ENCODE results near the gene PBX3.

The PBX3 gene

DNA sequence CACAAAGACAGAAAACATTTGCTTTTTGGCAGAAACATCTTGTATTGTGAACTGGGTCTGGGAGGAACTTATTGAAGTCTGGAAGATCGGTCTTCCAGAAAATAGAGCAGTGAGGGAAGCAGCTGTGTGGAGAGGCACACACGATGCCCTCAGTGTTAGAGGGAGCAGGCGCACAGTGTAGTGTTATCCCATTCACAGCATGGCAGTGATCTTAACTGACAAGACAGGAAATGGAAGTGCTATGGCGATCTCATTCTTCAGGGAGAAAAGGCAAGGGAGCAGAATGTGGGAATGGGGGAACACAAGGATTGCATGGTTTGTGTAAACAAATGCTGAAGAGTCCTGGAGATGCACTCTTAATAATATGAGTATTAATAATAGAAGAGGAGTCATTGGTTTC lies 161.0 kb downstream of the PBX3 start:
- H3K4me3 ChIP-seq (ENCODE audit: low read depth, low read length), result no peak overlapping the region
- DNase-seq (ENCODE audit: low read depth), result no peak
- TF ChIP-seq, protein P1, sequence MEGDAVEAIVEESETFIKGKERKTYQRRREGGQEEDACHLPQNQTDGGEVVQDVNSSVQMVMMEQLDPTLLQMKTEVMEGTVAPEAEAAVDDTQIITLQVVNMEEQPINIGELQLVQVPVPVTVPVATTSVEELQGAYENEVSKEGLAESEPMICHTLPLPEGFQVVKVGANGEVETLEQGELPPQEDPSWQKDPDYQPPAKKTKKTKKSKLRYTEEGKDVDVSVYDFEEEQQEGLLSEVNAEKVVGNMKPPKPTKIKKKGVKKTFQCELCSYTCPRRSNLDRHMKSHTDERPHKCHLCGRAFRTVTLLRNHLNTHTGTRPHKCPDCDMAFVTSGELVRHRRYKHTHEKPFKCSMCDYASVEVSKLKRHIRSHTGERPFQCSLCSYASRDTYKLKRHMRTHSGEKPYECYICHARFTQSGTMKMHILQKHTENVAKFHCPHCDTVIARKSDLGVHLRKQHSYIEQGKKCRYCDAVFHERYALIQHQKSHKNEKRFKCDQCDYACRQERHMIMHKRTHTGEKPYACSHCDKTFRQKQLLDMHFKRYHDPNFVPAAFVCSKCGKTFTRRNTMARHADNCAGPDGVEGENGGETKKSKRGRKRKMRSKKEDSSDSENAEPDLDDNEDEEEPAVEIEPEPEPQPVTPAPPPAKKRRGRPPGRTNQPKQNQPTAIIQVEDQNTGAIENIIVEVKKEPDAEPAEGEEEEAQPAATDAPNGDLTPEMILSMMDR (IDR thresholded peaks at IDR 0.05; ENCODE audit: insufficient read depth, low read depth, low read length, missing control alignments), result no peak

- no peak for DNase-seq (ENCODE audit: low read depth)
- no peak overlapping the region for H3K4me3 ChIP-seq (ENCODE audit: low read depth, low read length)
- TF ChIP-seq, protein P1 (IDR thresholded peaks at IDR 0.05; ENCODE audit: insufficient read depth, low read depth, low read length, missing control alignments), result no peak
Observed at GRCh38 chr9:125908966-125909365, 161.8 kb downstream of the PBX3 start.

GRCh38 chr9:125909459-125909858 lies 162.3 kb downstream of the PBX3 start:
- no peak overlapping the region for H3K4me3 ChIP-seq (ENCODE audit: low read depth, low read length)
- DNase-seq (ENCODE audit: low read depth), result no peak
- TF ChIP-seq, protein P1 (IDR thresholded peaks at IDR 0.05; ENCODE audit: insufficient read depth, low read depth, low read length, missing control alignments), result no peak

DNA sequence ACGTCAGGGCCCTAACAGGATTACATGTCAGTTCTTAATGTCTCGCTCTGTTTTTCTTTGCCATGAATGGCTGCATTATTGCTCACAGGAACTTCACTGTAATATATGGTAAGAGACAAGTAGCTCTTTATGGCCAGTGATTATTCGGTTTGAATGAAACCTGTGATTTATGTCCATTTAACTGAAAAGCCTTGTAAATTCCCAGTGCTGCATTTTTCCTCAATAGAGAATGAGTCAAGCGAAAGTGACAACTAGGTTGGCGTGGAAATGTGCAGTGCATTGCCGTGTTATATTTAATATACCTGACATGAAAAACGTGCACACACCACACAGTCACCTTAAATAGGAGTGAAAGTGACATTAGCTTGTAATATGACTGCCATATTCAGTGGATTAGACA lies 163.1 kb downstream of the PBX3 start:
- H3K4me3 ChIP-seq (ENCODE audit: low read depth, low read length), result no peak overlapping the region
- TF ChIP-seq, protein P1 (IDR thresholded peaks at IDR 0.05; ENCODE audit: insufficient read depth, low read depth, low read length, missing control alignments), result no peak
- DNase-seq (ENCODE audit: low read depth), result no peak

DNA sequence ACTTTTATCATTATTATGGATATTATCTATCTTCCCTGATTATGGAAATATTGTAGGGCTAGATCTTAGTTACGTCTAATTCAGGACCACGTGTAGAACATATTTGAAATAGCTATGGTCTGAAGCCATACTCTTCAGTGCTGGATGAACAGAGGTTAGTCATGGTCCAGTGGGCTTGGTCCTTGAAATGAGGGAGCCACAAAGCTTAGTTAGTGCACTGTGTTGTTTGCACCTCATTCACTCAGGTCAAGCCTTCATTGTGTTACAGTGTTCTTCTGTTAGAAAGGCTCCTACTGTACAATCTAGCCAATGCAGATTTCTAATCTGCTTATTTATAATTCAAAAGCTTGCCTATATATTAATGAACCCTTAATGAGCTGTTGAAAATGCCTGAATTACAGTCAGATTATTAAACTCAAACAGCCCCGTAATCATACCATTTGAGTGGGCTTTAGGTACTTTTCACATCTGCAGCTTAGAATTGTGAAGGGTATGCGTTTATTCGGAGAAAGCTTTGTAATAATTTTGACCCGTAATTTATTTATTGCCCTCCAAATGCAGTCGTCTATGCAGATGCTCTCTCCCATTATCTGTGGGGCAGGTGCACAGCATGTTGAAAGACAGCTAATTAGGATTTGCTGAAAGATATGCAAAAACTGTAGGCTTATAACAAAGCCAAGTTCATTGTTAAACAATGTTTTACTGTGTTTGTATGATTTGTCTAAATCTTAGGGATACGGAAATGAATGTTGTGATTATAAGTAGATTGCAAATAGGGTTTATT lies 164.9 kb downstream of the PBX3 start:
- TF ChIP-seq, protein P1 (IDR thresholded peaks at IDR 0.05; ENCODE audit: insufficient read depth, low read depth, low read length, missing control alignments), result no peak
- DNase-seq (ENCODE audit: low read depth), result no peak
- H3K4me3 ChIP-seq (ENCODE audit: low read depth, low read length), result no peak overlapping the region

- DNase-seq (ENCODE audit: low read depth), result no peak
- TF ChIP-seq, protein P1 (IDR thresholded peaks at IDR 0.05; ENCODE audit: insufficient read depth, low read depth, low read length, missing control alignments), result no peak
- no peak overlapping the region for H3K4me3 ChIP-seq (ENCODE audit: low read depth, low read length)
Observed at GRCh38 chr9:125912667-125913066, 165.5 kb downstream of the PBX3 start.

DNA sequence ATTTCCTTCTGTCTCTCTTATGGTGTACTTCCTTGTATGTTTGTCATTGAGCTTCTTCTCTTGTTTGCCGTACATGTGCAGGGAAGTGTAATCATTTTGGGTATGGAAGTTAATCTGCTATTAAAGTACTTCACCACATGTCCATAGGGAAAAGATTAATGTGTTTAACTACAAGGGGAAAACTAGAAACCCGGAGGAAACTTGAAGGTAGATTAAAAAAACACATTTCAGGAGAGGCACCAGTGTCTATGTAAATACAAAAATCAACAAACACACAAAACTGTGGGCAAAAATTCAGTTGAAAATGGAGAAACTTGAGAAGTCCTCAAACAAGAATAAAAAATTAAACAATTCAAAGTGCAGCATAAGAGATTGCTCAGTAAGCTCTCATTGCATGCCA lies 166.4 kb downstream of the PBX3 start:
- no peak overlapping the region for H3K4me3 ChIP-seq (ENCODE audit: low read depth, low read length)
- DNase-seq (ENCODE audit: low read depth), result no peak
- TF ChIP-seq, protein P1 (IDR thresholded peaks at IDR 0.05; ENCODE audit: insufficient read depth, low read depth, low read length, missing control alignments), result no peak
